GM18517 (cell line): ENCODE measurements around the gene UTP25.
"Not testable (repeated sequence)": the region's sequence is repeated elsewhere in the genome, so short reads cannot be mapped to it uniquely, and the experiment has no call there.

ENCODE experiments used
- ATAC-seq: cut with Tn5 transposase; IDR thresholded peaks from one replicate; pipeline ENCODE4 v1.9.1; 2021; ENCODE audit warnings: mild to moderate bottlenecking, moderate library complexity; ENCODE audit not compliant: unreplicated experiment

Gene UTP25

GRCh38 chr1:209827384-209828262 is at the start of gene UTP25:
Gene UTP25 (plus strand): TSS chr1:209827972. CDS start chr1:209828064, 92 bp downstream.
- ATAC-seq = peak; percentile 76

- no peak for ATAC-seq
These were observed 49.7 kb upstream of the UTP25 start for GRCh38 chr1:209778102-209778501.

- no peak for ATAC-seq
These were observed 47.5 kb upstream of the UTP25 start for GRCh38 chr1:209780268-209780667.

- no peak for ATAC-seq
These were observed 44.4 kb upstream of the UTP25 start for GRCh38 chr1:209783386-209783785.

GRCh38 chr1:209784265-209785169 is 43.3 kb upstream of the UTP25 start, which contains the start of gene C1orf74:
Gene C1orf74 (minus strand): TSS chr1:209784559. CDS start chr1:209783634, 925 bp downstream.
- ATAC-seq = peak; percentile 92

- ATAC-seq = no peak
These were observed 42.2 kb upstream of the UTP25 start for GRCh38 chr1:209785592-209785991.

GRCh38 chr1:209786146-209786545 is 41.6 kb upstream of the UTP25 start:
- no peak for ATAC-seq

- no peak for ATAC-seq
These were observed 40.2 kb upstream of the UTP25 start for GRCh38 chr1:209787551-209787950.

- ATAC-seq = no peak
These were observed 38.5 kb upstream of the UTP25 start for GRCh38 chr1:209789245-209789644.

GRCh38 chr1:209790286-209791193 is 37.2 kb upstream of the UTP25 start:
- ATAC-seq = no peak

GRCh38 chr1:209791920-209792319 is 35.9 kb upstream of the UTP25 start:
- ATAC-seq = no peak

GRCh38 chr1:209793711-209794110 is 34.1 kb upstream of the UTP25 start:
- not testable (repeated sequence) for ATAC-seq

GRCh38 chr1:209797978-209798639 is 29.7 kb upstream of the UTP25 start:
- ATAC-seq = no peak

- no peak for ATAC-seq
These were observed 26.6 kb upstream of the UTP25 start for GRCh38 chr1:209800984-209801834.

- no peak for ATAC-seq
These were observed 25.5 kb upstream of the UTP25 start for GRCh38 chr1:209802117-209802779.

GRCh38 chr1:209802780-209803152 is 25.0 kb upstream of the UTP25 start:
- no peak for ATAC-seq

GRCh38 chr1:209803568-209803967 is 24.2 kb upstream of the UTP25 start:
- no peak for ATAC-seq

- no peak for ATAC-seq
These were observed 22.4 kb upstream of the UTP25 start for GRCh38 chr1:209805341-209805781.
